Fibroblast of skin of back (primary cell): Measurements from ENCODE around the gene SNX19.
A peak's percentile ranks its signal among the peaks of the same experiment; 100 is the strongest.

Source experiments
- DNase-seq: peaks from one replicate; pipeline ENCODE4 v3.0.0-alpha.2; 2013

The SNX19 gene

DNA sequence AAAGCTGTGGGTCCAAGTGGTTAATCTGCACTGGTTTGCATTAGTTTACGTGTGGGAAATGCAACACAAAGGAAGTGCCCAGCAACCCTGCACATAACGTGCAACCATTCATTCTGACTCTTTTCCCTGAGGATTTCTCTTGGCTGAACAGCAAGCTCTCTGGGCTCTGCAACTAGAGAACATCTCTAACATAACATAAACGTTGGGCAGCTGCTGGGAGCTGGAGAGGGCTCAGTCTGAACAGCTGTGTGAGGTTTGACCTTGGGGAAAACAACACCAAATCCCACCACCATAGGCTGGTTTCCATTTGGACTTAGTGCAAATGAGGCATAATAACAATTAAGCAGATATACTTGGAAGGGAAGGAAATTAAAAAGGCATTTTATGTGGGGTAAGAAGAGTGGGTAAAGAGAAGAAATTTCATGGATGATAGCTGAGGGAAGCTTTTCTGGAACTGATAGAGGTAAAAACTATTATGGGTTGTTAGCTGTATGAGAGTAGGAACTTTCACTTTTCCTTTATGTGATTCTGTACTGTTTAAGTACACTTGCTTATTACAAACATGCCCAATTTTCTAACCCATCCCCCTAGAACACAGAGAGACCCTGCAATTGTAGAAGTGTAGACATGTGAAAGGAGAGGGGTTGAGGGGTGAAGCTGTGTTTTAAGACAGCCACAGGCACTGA, 76.2 kb downstream of the SNX19 start:
- peak; percentile 80 for DNase-seq

DNA sequence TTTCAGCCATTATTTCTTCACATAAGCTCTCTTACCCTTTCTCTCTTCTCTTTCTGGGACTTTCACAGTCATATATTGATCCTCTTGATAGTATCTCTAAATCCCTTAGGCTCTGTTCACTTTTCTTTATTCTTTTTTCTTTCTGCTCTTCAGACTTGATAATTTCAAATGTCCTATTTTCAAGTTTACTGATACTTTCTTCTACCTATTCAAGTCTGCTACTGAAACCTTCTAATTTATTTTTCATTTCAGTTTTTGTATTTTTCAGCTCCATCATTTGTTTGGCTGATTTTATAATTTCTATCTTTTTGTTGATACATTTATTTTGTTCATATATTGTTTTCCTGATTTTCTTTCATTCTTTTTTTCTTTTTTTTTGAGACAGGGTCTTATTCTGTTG, 79.1 kb downstream of the SNX19 start:
- no peak for DNase-seq

DNA sequence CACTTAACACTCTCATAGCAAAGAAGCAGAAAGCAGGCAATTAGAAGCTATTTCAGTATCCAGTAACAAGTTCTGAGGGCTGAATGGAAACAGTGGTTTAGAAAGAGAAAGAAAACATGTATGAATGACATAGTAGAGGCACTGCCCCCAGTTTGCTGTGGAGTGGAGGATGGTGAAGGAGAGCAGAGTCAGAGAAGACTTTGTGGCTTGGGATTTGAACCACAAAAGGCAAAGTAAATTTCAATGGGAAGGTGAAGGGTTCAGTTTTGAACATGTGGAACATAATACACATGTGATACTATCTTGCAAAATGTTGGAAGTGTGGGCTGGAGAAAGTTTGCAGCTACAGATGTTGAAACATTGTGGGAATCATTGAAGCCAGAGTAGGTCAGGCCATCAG, 81.4 kb downstream of the SNX19 start:
- DNase-seq = no peak

DNA sequence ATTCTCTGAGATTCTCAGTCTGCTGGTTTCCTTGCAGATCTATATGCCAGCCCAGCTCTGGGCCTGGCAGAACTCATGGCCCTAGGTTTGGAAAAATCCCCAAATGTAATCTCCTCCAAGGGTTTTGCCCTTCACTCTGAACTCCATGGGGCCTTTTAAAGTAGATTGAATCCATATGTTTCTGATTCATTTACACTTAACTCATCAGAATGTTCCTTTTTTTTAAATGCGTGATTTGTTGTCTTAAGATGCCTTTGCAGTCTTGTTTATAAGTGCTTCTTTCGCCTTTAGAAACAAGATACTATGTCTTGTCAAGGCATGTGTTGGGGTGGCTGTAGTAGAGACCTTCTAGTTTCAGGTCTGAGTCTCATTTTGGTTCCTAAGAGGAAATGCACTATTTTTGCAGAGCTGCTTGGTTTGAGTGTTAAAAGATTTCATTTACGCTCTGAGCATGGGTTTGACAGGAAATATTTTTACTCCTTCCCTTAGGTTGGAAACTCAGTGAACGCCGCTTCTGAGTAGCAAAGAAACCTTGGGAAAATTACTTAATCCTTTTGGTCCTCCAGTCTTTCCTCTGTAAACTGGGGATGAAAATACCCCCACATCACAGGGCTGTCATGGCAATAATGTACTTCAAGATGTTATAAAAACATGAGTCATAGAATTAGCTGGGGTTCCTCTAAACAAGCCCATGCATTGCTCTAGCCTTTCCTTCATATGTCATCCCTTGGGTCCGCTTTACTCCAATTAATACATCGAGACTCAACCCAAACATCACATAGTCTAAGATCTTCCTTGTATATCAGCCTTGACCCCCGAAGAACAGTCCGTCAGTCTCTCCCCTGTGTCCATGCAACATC, 83.5 kb downstream of the SNX19 start:
- DNase-seq = peak; percentile 79

DNA sequence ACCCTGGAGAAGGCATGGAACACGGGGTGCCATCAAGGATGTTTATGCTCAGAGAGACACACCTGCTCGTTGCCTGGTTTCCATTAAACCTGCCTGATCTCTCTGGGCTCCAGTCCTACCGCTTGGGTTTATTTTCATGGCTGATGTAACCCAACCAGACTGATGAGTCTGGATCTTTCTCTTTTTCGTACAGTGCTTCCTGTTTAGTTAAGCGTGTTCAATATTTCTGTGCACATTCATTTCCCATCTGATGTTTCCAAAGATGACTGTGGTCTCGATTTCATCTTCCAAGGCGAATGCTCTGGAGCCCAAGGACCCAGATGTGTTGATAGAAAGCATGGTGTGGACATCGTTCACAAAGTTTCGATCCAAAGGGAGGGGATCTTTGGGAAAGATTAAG, 84.3 kb downstream of the SNX19 start:
- peak; percentile 53 for DNase-seq

DNA sequence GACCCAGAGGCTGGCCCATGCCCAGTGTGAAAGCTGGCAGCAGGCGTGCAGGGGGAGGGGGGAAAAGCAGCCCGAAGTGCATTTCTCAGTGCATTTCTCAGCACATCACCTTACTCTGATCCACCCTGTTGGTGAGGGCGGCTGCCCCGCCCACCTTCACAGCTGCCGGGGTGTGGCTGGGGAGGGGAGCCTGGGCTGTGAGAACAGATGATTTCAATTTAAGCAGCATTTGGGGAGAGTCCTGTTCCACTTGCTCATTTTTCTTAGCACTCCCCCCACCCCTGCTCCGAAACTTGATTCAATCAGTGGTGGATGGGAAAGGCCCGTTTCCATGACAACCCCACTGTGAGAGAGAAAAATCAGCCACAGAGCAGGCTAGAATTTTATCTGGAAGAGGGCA, 84.8 kb downstream of the SNX19 start:
- DNase-seq = peak; percentile 48

DNA sequence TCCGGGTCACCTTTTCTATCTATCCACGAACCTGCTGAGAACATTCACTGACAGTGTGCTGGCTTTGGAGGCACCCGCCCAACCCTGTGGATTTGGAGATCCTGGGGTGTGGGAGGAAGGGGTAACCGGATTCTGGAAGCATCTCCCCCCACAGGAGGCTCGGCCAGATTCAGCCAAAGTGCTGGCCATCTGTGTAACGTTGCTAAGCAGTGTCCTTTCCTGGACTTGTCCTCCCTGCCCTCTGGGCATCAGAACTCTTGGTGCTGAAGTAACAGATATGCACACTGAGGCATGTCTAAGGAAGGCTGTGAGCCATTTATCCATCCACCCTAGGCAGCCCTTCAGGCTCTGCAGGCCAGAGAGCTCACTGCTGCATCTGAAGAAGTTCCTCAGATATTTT, 85.7 kb downstream of the SNX19 start:
- no peak for DNase-seq

DNA sequence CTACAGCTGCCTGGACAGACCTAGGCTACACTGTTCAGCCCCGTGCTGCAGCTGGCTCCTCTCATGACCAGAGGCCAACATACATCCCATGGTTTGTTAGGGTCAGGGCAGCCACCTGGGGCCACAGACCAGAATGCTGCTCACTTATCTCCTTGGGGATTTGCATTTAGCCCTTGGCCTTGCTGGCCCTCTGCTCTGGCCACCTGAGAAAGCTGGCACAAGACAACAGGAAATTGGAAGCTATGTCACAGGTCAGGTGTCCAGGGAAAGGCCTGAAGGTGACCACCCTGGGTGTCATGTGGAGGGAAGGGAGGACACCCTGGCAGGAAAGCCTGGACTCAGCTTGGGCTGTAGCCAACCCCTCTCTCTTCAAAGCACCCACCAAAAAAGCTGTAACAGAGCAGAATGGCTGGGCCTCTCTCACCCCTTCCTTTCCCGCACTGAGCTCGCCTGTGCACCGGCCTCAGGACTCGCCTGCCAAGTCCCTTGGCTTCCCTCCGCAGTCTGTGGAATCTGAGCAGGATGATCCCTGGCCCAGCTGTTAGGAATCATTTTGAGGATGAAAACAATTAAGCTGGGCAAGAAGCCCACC, 86.3 kb downstream of the SNX19 start:
- no peak for DNase-seq

DNA sequence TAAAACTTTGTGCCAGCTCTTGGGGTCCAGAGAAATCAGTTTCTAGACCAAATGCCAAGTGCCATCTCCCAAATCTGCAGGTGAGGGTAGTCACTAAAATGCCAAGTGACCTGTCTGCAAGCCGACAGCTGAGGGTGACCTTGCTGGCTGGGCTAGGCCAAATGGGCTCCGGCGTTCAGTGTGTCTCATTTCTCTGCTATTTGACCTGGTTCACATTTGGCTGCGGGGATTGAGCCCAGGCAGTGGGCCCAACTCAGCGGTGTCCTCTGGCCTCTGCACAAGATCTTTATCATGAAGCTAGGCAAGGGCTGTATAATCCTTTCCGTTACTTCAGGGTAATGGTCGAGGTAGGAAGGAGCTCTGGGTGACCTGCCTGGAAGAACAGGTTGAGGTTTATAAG, 87.5 kb downstream of the SNX19 start:
- no peak for DNase-seq

DNA sequence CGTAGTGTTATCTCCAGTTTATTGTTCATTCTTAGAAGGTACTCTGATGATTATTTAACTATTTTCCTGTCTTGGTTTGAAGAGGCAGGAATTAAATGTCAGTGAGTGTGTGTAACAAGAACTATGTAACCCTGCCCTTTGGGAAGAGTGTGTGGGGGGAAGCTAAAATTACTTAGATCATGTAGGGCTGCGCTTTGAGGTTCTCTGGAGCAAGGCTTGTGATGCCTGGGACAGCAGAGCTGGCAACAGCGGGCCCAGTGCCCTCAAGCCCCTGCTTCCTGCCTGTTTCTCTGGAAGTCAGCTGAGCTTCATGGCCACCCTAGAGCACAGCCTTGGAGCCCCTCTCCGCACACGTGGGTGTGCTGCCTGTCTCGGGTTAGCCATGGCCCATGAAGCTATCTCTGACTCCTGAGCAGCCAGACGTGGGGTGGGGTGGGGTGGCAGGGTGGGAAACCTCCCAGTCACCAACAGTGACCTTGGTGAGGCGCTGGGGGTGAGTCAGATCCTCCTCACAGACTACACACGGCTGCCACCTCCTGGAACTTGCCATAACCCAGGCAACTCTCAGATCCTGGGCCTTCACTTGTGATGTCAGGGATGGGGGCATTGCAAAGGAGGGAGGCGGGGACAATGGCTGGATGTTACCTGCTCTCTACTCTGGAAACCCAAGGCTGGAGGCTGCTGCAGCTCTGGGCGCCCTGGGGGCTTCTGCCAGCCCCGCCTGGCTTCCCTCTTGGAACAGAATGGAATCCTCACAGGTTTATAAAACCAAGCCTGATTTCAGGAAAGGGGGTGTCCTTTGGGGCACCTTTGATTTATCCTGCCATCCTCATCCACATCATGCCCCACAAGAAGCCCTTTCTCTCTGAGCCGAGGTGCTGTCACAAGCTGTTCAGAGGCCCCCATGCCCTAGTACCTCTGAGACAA, 88.6 kb downstream of the SNX19 start:
- peak; percentile 87 for DNase-seq

DNA sequence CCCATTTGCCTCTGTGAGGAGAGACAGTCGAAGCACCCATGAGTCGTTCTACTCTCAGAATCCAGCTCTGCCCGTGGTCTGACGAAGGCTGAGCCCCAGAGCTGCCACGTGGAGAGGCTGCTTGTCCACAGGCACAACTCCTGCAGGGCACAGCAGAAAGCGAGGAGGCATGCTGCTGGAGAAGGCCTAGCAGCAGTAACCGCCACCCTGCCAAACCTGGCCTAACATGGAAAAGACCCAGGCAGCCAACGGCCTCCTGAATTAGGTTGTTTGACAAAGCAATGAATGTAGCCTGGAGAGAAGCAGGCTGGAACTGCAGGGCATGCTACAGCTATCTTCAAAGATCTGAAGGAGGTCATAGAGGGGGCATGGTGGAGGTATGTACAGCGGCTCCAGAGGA, 89.7 kb downstream of the SNX19 start:
- DNase-seq = no peak

DNA sequence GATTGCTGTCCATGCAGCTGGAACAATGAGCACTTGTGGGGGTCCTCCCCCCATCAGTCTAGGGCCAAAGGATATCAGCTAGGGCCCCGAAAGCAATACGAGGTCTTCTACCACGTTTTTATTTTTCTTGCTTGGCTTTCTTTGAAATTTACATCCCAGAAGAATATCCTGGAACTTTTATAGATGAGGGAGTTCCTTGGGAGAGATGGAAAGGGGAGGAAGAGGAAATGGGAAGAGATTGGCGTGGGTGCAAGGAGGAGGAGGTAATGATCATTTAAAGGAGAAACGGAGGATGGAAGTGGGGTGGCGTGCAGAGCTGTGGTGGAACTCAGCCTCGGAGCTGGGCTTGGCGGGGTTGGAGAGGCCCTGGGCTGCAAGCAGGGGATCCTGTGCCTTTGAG, 90.3 kb downstream of the SNX19 start:
- DNase-seq = no peak

DNA sequence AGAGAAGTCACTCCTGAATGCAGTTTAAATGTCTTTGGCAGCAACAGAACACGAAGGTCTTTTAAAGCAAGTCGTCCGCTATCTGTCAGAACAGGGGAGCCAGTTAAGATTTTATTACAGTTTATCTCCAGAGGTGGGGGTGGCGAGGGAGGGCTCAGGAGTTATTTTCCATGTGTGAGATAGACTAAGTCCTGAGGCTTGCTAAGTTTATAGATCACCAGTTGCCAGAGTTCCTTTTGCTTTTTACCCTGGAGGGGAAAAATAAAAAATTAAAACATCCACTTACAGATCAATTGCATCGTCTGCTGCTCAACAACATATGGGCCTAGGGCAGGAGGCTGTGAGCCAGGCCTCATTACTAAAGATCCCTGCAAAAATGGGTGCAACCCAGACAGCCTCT, 90.7 kb downstream of the SNX19 start:
- no peak for DNase-seq
